Neural crest cell (in vitro differentiated cells): ENCODE data around the gene GPR146. TPM values are rescaled to one million over a fixed set of nuclear protein-coding genes. Genes with fewer than 3 reads are reported as not detected.

Experiments used
- DNase-seq: peaks from one replicate; pipeline ENCODE4 v3.0.0; 2021; ENCODE audit warnings: low read depth, mixed read lengths, low spot score
- H3K27ac Mint-ChIP-seq: one replicate; pipeline ENCODE4 v1.8.0; 2021; ENCODE audit warnings: mild to moderate bottlenecking, mixed read lengths; ENCODE audit not compliant: unreplicated experiment
- H3K27me3 Mint-ChIP-seq: 2 replicates; pipeline ENCODE4 v1.8.0; 2021; ENCODE audit warnings: low read depth, mild to moderate bottlenecking, mixed read lengths
- H3K36me3 Mint-ChIP-seq: 2 replicates; pipeline ENCODE4 v1.8.0; 2021; ENCODE audit warnings: low read depth, mild to moderate bottlenecking, mixed read lengths
- H3K4me1 Mint-ChIP-seq: 2 replicates; pipeline ENCODE4 v1.8.0; 2021; ENCODE audit warnings: mixed read lengths
- H3K4me3 Mint-ChIP-seq: one replicate; pipeline ENCODE4 v1.8.0; 2021; ENCODE audit warnings: mild to moderate bottlenecking, mixed read lengths
- H3K9me3 Mint-ChIP-seq: 2 replicates; pipeline ENCODE4 v1.8.0; 2021; ENCODE audit warnings: mixed read lengths
- total RNA-seq: library from RNA; stranded (reverse); gene quantifications from 2 replicates; pipeline ENCODE4 v1.2.1, GENCODE V29; 2021
- TF ChIP-seq, protein P1 (sequence below): fragments of 200-600 bp; sonication (generic); conservative IDR thresholded peaks from 2 replicates; pipeline ENCODE4 v1.5.0; 2021; ENCODE audit warnings: antibody characterized with exemption, mild to moderate bottlenecking

The GPR146 gene
- total RNA-seq, 1 donor from 2014 or later: not detected

- Mint-ChIP-seq H3K4me1 (peaks cover 5% of the 10 kb centered on the region), H3K27ac (no peak overlapping the region), H3K36me3 (no peaks in the 10 kb centered on the region), H3K27me3 (no peaks in the 10 kb centered on the region), H3K4me3 (no peak overlapping the region), H3K9me3 (no peaks in the 10 kb centered on the region)
- DNase-seq: no peak
- TF ChIP-seq, protein P1, sequence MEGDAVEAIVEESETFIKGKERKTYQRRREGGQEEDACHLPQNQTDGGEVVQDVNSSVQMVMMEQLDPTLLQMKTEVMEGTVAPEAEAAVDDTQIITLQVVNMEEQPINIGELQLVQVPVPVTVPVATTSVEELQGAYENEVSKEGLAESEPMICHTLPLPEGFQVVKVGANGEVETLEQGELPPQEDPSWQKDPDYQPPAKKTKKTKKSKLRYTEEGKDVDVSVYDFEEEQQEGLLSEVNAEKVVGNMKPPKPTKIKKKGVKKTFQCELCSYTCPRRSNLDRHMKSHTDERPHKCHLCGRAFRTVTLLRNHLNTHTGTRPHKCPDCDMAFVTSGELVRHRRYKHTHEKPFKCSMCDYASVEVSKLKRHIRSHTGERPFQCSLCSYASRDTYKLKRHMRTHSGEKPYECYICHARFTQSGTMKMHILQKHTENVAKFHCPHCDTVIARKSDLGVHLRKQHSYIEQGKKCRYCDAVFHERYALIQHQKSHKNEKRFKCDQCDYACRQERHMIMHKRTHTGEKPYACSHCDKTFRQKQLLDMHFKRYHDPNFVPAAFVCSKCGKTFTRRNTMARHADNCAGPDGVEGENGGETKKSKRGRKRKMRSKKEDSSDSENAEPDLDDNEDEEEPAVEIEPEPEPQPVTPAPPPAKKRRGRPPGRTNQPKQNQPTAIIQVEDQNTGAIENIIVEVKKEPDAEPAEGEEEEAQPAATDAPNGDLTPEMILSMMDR: no peak
These were observed 6.0 kb downstream of the GPR146 start for GRCh38 chr7:1050254-1050906.

GRCh38 chr7:1050956-1051690 is 6.8 kb downstream of the GPR146 start:
- H3K4me3 Mint-ChIP-seq: no peak overlapping the region
- no peak for DNase-seq
- TF ChIP-seq, protein P1: no peak
- peaks cover 4% of the 10 kb centered on the region for H3K4me1 Mint-ChIP-seq
- no peaks in the 10 kb centered on the region for H3K27me3 Mint-ChIP-seq
- no peaks in the 10 kb centered on the region for H3K9me3 Mint-ChIP-seq
- H3K36me3 Mint-ChIP-seq: no peaks in the 10 kb centered on the region
- no peak overlapping the region for H3K27ac Mint-ChIP-seq

GRCh38 chr7:1052031-1052818 is 7.9 kb downstream of the GPR146 start:
- Mint-ChIP-seq H3K27ac (peak overlapping the region; percentile 84), H3K9me3 (no peaks in the 10 kb centered on the region), H3K4me1 (peaks cover 4% of the 10 kb centered on the region), H3K27me3 (no peaks in the 10 kb centered on the region), H3K36me3 (no peaks in the 10 kb centered on the region), H3K4me3 (no peak overlapping the region)
- TF ChIP-seq, protein P1: no peak
- DNase-seq: no peak

DNA sequence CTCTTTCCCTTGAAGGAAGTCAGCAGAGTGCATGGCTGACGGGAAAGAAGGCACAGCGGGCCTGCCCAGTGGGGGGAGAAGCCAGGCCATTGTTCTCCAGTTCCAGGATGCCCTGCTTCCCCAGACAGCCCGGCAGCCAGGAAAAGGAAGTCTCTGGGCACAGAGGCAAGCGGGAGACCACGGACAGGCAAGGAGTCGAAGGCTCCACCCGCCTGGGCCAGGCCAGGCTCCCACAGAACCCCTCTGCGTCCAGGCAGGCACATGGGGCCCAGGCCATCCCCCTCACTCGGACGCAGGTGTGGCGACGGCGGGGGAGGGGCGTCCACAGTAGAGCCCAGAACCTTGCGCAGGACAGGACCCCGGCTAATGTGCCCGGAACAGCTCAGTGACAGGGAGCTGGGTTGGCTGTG is 8.7 kb downstream of the GPR146 start:
- no peak overlapping the region for H3K4me3 Mint-ChIP-seq
- peak overlapping the region; percentile 50 for H3K27ac Mint-ChIP-seq
- peaks cover 4% of the 10 kb centered on the region for H3K4me1 Mint-ChIP-seq
- H3K27me3 Mint-ChIP-seq: no peaks in the 10 kb centered on the region
- no peaks in the 10 kb centered on the region for H3K36me3 Mint-ChIP-seq
- TF ChIP-seq, protein P1: no peak
- H3K9me3 Mint-ChIP-seq: no peaks in the 10 kb centered on the region
- no peak for DNase-seq

- no peaks in the 10 kb centered on the region for H3K9me3 Mint-ChIP-seq
- DNase-seq: no peak
- TF ChIP-seq, protein P1: no peak
- H3K27me3 Mint-ChIP-seq: no peaks in the 10 kb centered on the region
- H3K36me3 Mint-ChIP-seq: no peaks in the 10 kb centered on the region
- H3K4me3 Mint-ChIP-seq: no peak overlapping the region
- no peak overlapping the region for H3K27ac Mint-ChIP-seq
- peaks cover 8% of the 10 kb centered on the region for H3K4me1 Mint-ChIP-seq
These were observed 9.5 kb downstream of the GPR146 start for GRCh38 chr7:1053816-1054370.
